Endodermal cell (in vitro differentiated cells): ENCODE results near the gene GPR39. TPM values are rescaled to one million over a fixed set of nuclear protein-coding genes. Genes with fewer than 3 reads are reported as not detected.

Experiments
- DNase-seq: peaks from one replicate; pipeline ENCODE4 v3.0.0-alpha.2; 2017
- H3K27ac ChIP-seq: 2 replicates; pipeline ENCODE4 v1.5.1; 2013; ENCODE audit warnings: mild to moderate bottlenecking, low read depth, low read length, moderate library complexity
- H3K27me3 ChIP-seq: 2 replicates; pipeline ENCODE4 v1.6.1; 2013; ENCODE audit warnings: mild to moderate bottlenecking, low read length, moderate library complexity; ENCODE audit not compliant: insufficient read depth, control insufficient read depth, poor library complexity, severe bottlenecking
- H3K36me3 ChIP-seq: 2 replicates; pipeline ENCODE4 v1.7.0; 2013; ENCODE audit warnings: mild to moderate bottlenecking, low read length, moderate library complexity; ENCODE audit not compliant: control insufficient read depth, insufficient read depth
- H3K4me1 ChIP-seq: one replicate; pipeline ENCODE4 v1.7.0; 2013; ENCODE audit warnings: low read length; ENCODE audit not compliant: control insufficient read depth, insufficient read depth
- H3K4me3 ChIP-seq: 2 replicates; pipeline ENCODE4 v1.5.1; 2013; ENCODE audit warnings: mild to moderate bottlenecking, low read length, moderate library complexity
- H3K9ac ChIP-seq: 2 replicates; pipeline ENCODE4 v1.6.1; 2013; ENCODE audit warnings: mild to moderate bottlenecking, low read length, moderate library complexity; ENCODE audit not compliant: poor library complexity, severe bottlenecking; ENCODE audit errors: extremely low read depth
- H3K9me3 ChIP-seq: 2 replicates; pipeline ENCODE4 v1.6.1; 2013; ENCODE audit warnings: mild to moderate bottlenecking, low read length, moderate library complexity; ENCODE audit not compliant: control insufficient read depth
- H3K27ac Mint-ChIP-seq: 2 replicates; pipeline ENCODE4 v1.8.0; 2020; ENCODE audit warnings: mixed read lengths
- H3K27me3 Mint-ChIP-seq: 2 replicates; pipeline ENCODE4 v1.8.0; 2021; ENCODE audit warnings: mild to moderate bottlenecking, mixed read lengths; ENCODE audit not compliant: insufficient read depth
- H3K36me3 Mint-ChIP-seq: 2 replicates; pipeline ENCODE4 v1.8.0; 2020; ENCODE audit warnings: low read depth, mixed read lengths
- H3K4me1 Mint-ChIP-seq: 2 replicates; pipeline ENCODE4 v1.8.0; 2020; ENCODE audit warnings: mixed read lengths
- H3K4me3 Mint-ChIP-seq: 2 replicates; pipeline ENCODE4 v1.8.0; 2020; ENCODE audit warnings: mild to moderate bottlenecking, moderate library complexity, mixed read lengths
- H3K9me3 Mint-ChIP-seq: 2 replicates; pipeline ENCODE4 v1.8.0; 2020; ENCODE audit warnings: mild to moderate bottlenecking, mixed read lengths
- CTCF ChIP-seq: fragments of 200-600 bp; sonication (generic); conservative IDR thresholded peaks from 2 replicates; pipeline ENCODE4 v1.5.0; 2021; ENCODE audit warnings: antibody characterized with exemption, mild to moderate bottlenecking
- WGBS, 2 experiments: methylation state at CpG; one replicate each; pipeline versions ENCODE4 v1.1.5 to v1.1.7; 2013; ENCODE audit warnings: missing lambda C conversion rate in 2 of 2, mixed read lengths in 1 of 2; ENCODE audit not compliant: insufficient coverage in 1 of 2, insufficient read length in 1 of 2; 5-methylcytosine and 5-hydroxymethylcytosine counted together
- total RNA-seq, 2 donors: library from RNA; stranded (reverse); fragmentation: NEBNext Ultra II Directional in 1 of 2; extraction: Animal tissue kit (Norgen Biotek cat#: 25700) in 1 of 2; gene quantifications; 2 replicates in 1 of 2; 3 replicates in 1 of 2; pipeline ENCODE4 v1.2.1, GENCODE V29; 2021

The GPR39 gene
- total RNA-seq, 2 donors from 2014 or later = 9.4 to 14.6 TPM

- Histone ChIP-seq H3K36me3 (no peaks in the 10 kb centered on the region), H3K4me3 (no peak overlapping the region), H3K27me3 (no peaks in the 10 kb centered on the region), H3K9me3 (no peaks in the 10 kb centered on the region), H3K27ac (no peak overlapping the region), H3K9ac (no peak overlapping the region), H3K4me1 (peaks cover 15% of the 10 kb centered on the region)
- TF ChIP-seq CTCF = no peak
- 90 to 100% methylated on average over 1 of the region's 1 CpG for WGBS, 2 experiments
- peak; percentile 24 for DNase-seq
- H3K27ac Mint-ChIP-seq = no peak overlapping the region
- peaks cover 50% of the 10 kb centered on the region for H3K4me1 Mint-ChIP-seq
- H3K9me3 Mint-ChIP-seq = no peaks in the 10 kb centered on the region
- H3K27me3 Mint-ChIP-seq = peaks cover 6% of the 10 kb centered on the region
- no peak overlapping the region for H3K4me3 Mint-ChIP-seq
- no peaks in the 10 kb centered on the region for H3K36me3 Mint-ChIP-seq
These were observed 4.6 kb upstream of the GPR39 start for GRCh38 chr2:132412021-132412420.

GRCh38 chr2:132414081-132414480 lies 2.5 kb upstream of the GPR39 start:
- peaks cover 6% of the 10 kb centered on the region for H3K27me3 Mint-ChIP-seq
- Histone ChIP-seq H3K27me3 (no peaks in the 10 kb centered on the region), H3K36me3 (no peaks in the 10 kb centered on the region), H3K9ac (no peak overlapping the region), H3K27ac (no peak overlapping the region), H3K9me3 (no peaks in the 10 kb centered on the region), H3K4me3 (no peak overlapping the region), H3K4me1 (peaks cover 9% of the 10 kb centered on the region)
- no peak for TF ChIP-seq CTCF
- no peaks in the 10 kb centered on the region for H3K36me3 Mint-ChIP-seq
- no peaks in the 10 kb centered on the region for H3K9me3 Mint-ChIP-seq
- DNase-seq = peak; percentile 37
- no peak overlapping the region for H3K4me3 Mint-ChIP-seq
- 91 to 94% methylated on average over 5 to 6 of the region's 6 CpGs for WGBS, 2 experiments
- no peak overlapping the region for H3K27ac Mint-ChIP-seq
- peaks cover 50% of the 10 kb centered on the region for H3K4me1 Mint-ChIP-seq

GRCh38 chr2:132415256-132415914 lies 1.2 kb upstream of the GPR39 start:
- Histone ChIP-seq H3K9ac (peak overlapping the region; percentile 75), H3K27ac (peak overlapping the region; percentile 3)
- H3K9me3 Mint-ChIP-seq = no peaks in the 10 kb centered on the region

More at GRCh38 chr2:132415256-132415914, 1.2 kb upstream of the GPR39 start:
- H3K27me3 Mint-ChIP-seq = peaks cover 6% of the 10 kb centered on the region
- DNase-seq = no peak
- no peaks in the 10 kb centered on the region for H3K36me3 Mint-ChIP-seq
- peak overlapping the region; percentile 64 for H3K4me3 Mint-ChIP-seq
- TF ChIP-seq CTCF = peak; percentile 41
- H3K9me3 ChIP-seq = no peaks in the 10 kb centered on the region
- H3K4me1 Mint-ChIP-seq = peaks cover 62% of the 10 kb centered on the region
- no peaks in the 10 kb centered on the region for H3K27me3 ChIP-seq
- 50 to 54% methylated on average over 8 to 9 of the region's 9 CpGs for WGBS, 2 experiments
- H3K4me3 ChIP-seq = peak overlapping the region; percentile 84
- H3K36me3 ChIP-seq = no peaks in the 10 kb centered on the region
- H3K27ac Mint-ChIP-seq = peak overlapping the region; percentile 97
- H3K4me1 ChIP-seq = peaks cover 9% of the 10 kb centered on the region
